Keratinocyte (primary cell): ENCODE results near the gene FMN1. TPM values are rescaled to one million over a fixed set of nuclear protein-coding genes. Genes with fewer than 3 reads are reported as not detected.

ENCODE experiments used
- DNase-seq: peaks from one replicate; pipeline ENCODE4 v3.0.0-alpha.2; 2011; ENCODE audit warnings: low read depth, missing footprints, low spot score
- FAIRE-seq: peaks from 2 replicates; lab custom pipeline; 2011; peaks lifted over from hg19 to GRCh38; lab: Jason Lieb, UNC
- H2AFZ ChIP-seq: 2 replicates; pipeline ENCODE4 v1.6.0; 2012; ENCODE audit warnings: low read length, control low read depth, inconsistent platforms; ENCODE audit not compliant: control insufficient read depth
- H3K27ac ChIP-seq: 2 replicates; pipeline ENCODE4 v1.5.1; 2011; ENCODE audit warnings: low read length; ENCODE audit not compliant: control insufficient read depth, insufficient read depth
- H3K27me3 ChIP-seq: 3 replicates; pipeline ENCODE4 v1.6.0; 2011; ENCODE audit warnings: low read length; ENCODE audit not compliant: control insufficient read depth, insufficient read depth; ENCODE audit errors: extremely low read depth
- H3K36me3 ChIP-seq, 2 experiments: 2 replicates in 1 of 2; 3 replicates in 1 of 2; pipeline ENCODE4 v1.5.1; 2011; ENCODE audit warnings: low read length in 2 of 2, mild to moderate bottlenecking in 1 of 2; ENCODE audit not compliant: control insufficient read depth in 2 of 2, insufficient read depth in 2 of 2; ENCODE audit errors: extremely low read depth in 1 of 2
- H3K4me1 ChIP-seq: 3 replicates; pipeline ENCODE4 v1.5.1; 2011; ENCODE audit warnings: low read length; ENCODE audit not compliant: control insufficient read depth, insufficient read depth; ENCODE audit errors: extremely low read depth
- H3K4me2 ChIP-seq: 3 replicates; pipeline ENCODE4 v1.6.0; 2011; ENCODE audit warnings: low read depth, low read length; ENCODE audit not compliant: control insufficient read depth, insufficient read depth; ENCODE audit errors: extremely low read depth
- H3K4me3 ChIP-seq, 3 experiments: fragments of 200-600 bp in 1 of 3; sonication (generic) in 1 of 3; 2 replicates in 2 of 3; 3 replicates in 1 of 3; pipeline ENCODE4 v1.5.1; 2011 to 2016; ENCODE audit warnings: low read length in 3 of 3, mild to moderate bottlenecking in 3 of 3, control low read depth in 2 of 3, inconsistent platforms in 1 of 3, low read depth in 1 of 3, mixed read lengths in 1 of 3, mixed run types in 1 of 3, moderate library complexity in 1 of 3; ENCODE audit not compliant: control insufficient read depth in 2 of 3, insufficient read depth in 2 of 3; ENCODE audit errors: extremely low read depth in 1 of 3
- H3K79me2 ChIP-seq: 2 replicates; pipeline ENCODE4 v1.6.0; 2012; ENCODE audit warnings: low read length; ENCODE audit not compliant: control insufficient read depth, insufficient read depth
- H3K9ac ChIP-seq: 3 replicates; pipeline ENCODE4 v1.6.0; 2011; ENCODE audit warnings: low read length; ENCODE audit not compliant: control insufficient read depth, insufficient read depth; ENCODE audit errors: extremely low read depth
- H3K9me1 ChIP-seq: 3 replicates; pipeline ENCODE4 v1.6.0; 2011; ENCODE audit warnings: low read length; ENCODE audit not compliant: control insufficient read depth, insufficient read depth; ENCODE audit errors: extremely low read depth
- H3K9me3 ChIP-seq: 2 replicates; pipeline ENCODE4 v1.5.1; 2012; ENCODE audit warnings: low read depth, low read length; ENCODE audit not compliant: control insufficient read depth
- H4K20me1 ChIP-seq: 3 replicates; pipeline ENCODE4 v1.6.0; 2011; ENCODE audit warnings: low read length; ENCODE audit not compliant: control insufficient read depth, insufficient read depth; ENCODE audit errors: extremely low read depth
- EZH2 ChIP-seq: IDR thresholded peaks from one replicate; pipeline ENCODE4 v1.6.1; 2012; ENCODE audit warnings: inconsistent platforms, mild to moderate bottlenecking, low read length, moderate library complexity
- dilution Hi-C: fragments of 300-500 bp; cut with MboI; formaldehyde crosslinking; loops from one replicate; pipeline ENCODE4 v1.7.0; 2020; ENCODE audit warnings: low sequenced_read_pairs; ENCODE audit not compliant: extremely low pct_ligation_motif_present
- polyA plus RNA-seq, 5 experiments: library from polyadenylated mRNA; depleted of rRNA in 3 of 5; stranded (reverse) in 3 of 5; stranded (forward) in 1 of 5; unstranded in 1 of 5; fragments of >200 nt; gene quantifications; 1 replicate in 1 of 5; 2 replicates in 3 of 5; 3 replicates in 1 of 5; pipeline versions ENCODE4 v1.2.1 to v1.2.3, GENCODE V29; 2011 to 2012; ENCODE audit warnings: missing spikeins in 2 of 5, low read depth in 1 of 5, low replicate concordance in 1 of 5
- TF ChIP-seq, protein P1 (sequence below), 3 experiments: IDR thresholded peaks in 1 of 3; conservative IDR thresholded peaks in 1 of 3; optimal IDR thresholded peaks in 1 of 3; 2 replicates in 2 of 3; 3 replicates in 1 of 3; pipeline versions ENCODE3 to v1.5.1; 2011; ENCODE audit warnings: low read length in 3 of 3, mild to moderate bottlenecking in 3 of 3, moderate library complexity in 2 of 3, control low read depth in 1 of 3, inconsistent platforms in 1 of 3; ENCODE audit not compliant: insufficient read depth in 2 of 3; ENCODE audit errors: extremely low read depth in 1 of 3

The FMN1 gene
- polyA plus RNA-seq, 1 donor (not counting 4 experiments of a cell fraction or from before 2014, with no cell fraction given) = 0.71 TPM

DNA sequence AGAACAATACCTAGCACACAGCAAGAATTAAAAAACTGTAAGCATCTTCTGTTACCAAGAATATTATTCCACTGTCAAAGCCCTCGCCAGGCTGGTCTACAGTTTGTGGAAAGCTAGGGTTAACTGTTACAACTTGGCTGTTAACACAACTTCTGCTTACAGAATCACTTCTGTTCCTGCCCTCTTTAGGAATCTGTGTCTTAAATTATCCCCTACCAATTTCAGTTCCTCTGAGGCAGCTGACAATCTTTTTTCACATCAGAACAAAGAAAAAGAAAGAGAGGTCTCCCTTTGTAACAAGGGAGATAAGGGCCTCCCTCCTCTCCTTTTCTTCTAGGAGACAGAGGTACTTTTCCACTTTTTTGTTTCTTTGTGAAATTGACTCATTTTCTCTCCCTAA is 188.9 kb downstream of the FMN1 start:
- no peaks in the 10 kb centered on the region for H3K79me2 ChIP-seq
- no peaks in the 10 kb centered on the region for H3K9me1 ChIP-seq
- H3K4me3 ChIP-seq = no peak overlapping the region
- no peaks in the 10 kb centered on the region for H3K27me3 ChIP-seq
- H4K20me1 ChIP-seq = no peaks in the 10 kb centered on the region
- H3K9me3 ChIP-seq = no peaks in the 10 kb centered on the region
- no peaks in the 10 kb centered on the region for H3K36me3 ChIP-seq
- no peak for DNase-seq
- no peak overlapping the region for H3K9ac ChIP-seq
- H3K4me2 ChIP-seq = no peak overlapping the region
- no peak overlapping the region for H3K27ac ChIP-seq
- TF ChIP-seq, protein P1, sequence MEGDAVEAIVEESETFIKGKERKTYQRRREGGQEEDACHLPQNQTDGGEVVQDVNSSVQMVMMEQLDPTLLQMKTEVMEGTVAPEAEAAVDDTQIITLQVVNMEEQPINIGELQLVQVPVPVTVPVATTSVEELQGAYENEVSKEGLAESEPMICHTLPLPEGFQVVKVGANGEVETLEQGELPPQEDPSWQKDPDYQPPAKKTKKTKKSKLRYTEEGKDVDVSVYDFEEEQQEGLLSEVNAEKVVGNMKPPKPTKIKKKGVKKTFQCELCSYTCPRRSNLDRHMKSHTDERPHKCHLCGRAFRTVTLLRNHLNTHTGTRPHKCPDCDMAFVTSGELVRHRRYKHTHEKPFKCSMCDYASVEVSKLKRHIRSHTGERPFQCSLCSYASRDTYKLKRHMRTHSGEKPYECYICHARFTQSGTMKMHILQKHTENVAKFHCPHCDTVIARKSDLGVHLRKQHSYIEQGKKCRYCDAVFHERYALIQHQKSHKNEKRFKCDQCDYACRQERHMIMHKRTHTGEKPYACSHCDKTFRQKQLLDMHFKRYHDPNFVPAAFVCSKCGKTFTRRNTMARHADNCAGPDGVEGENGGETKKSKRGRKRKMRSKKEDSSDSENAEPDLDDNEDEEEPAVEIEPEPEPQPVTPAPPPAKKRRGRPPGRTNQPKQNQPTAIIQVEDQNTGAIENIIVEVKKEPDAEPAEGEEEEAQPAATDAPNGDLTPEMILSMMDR (optimal IDR thresholded peaks at IDR 0.05 in 1 of 3, IDR thresholded peaks at IDR 0.05 in 1 of 3, conservative IDR thresholded peaks at IDR 0.05 in 1 of 3; ENCODE audit: extremely low read depth in 1 of 3, insufficient read depth in 2 of 3, low read length in 3 of 3) = no peak
- TF ChIP-seq EZH2 = no peak
- dilution Hi-C loops = no loop called here
- H2AFZ ChIP-seq = no peak overlapping the region
- H3K4me1 ChIP-seq = no peaks in the 10 kb centered on the region
- FAIRE-seq = no peak

DNA sequence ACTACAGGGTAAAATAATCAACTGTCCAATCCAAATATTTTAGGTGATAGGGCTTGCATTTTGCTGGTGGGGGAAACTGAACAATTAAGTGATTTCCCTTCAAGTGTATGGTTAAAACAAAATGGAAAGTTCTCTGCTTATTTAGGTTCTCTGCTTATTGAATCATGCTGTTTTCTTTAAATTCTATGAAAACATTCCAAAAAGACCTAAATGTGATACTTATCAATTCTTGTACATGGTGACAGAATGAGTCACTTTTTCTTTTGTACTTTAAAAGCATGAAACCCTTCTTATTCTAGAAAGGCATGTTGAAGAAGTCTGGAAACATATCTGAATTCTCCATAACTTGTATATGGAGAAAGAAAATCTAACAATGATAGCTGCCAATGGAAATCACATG is 192.6 kb downstream of the FMN1 start:
- H3K79me2 ChIP-seq = no peaks in the 10 kb centered on the region
- no peaks in the 10 kb centered on the region for H3K4me1 ChIP-seq
- H2AFZ ChIP-seq = no peak overlapping the region
- no peak overlapping the region for H3K27ac ChIP-seq
- dilution Hi-C loops = no loop called here
- no peaks in the 10 kb centered on the region for H4K20me1 ChIP-seq
- H3K4me3 ChIP-seq = no peak overlapping the region
- no peaks in the 10 kb centered on the region for H3K9me1 ChIP-seq
- no peaks in the 10 kb centered on the region for H3K27me3 ChIP-seq
- no peak for DNase-seq
- TF ChIP-seq, protein P1 (optimal IDR thresholded peaks at IDR 0.05 in 1 of 3, IDR thresholded peaks at IDR 0.05 in 1 of 3, conservative IDR thresholded peaks at IDR 0.05 in 1 of 3; ENCODE audit: extremely low read depth in 1 of 3, insufficient read depth in 2 of 3, low read length in 3 of 3) = no peak
- TF ChIP-seq EZH2 = no peak
- H3K36me3 ChIP-seq = no peaks in the 10 kb centered on the region
- FAIRE-seq = no peak
- H3K9ac ChIP-seq = no peak overlapping the region
- no peaks in the 10 kb centered on the region for H3K9me3 ChIP-seq
- H3K4me2 ChIP-seq = no peak overlapping the region
